Measurements from ENCODE around the gene ANKRD13B. TPM values are rescaled to one million over a fixed set of nuclear protein-coding genes. Genes with fewer than 3 reads are reported as not detected.

Gene ANKRD13B
- total and polyA plus RNA-seq, 2 of the 13 experiments (the other 11 are each of a cell fraction or from before 2014, with no cell fraction given), result 1.7 to 1.8 TPM

DNA sequence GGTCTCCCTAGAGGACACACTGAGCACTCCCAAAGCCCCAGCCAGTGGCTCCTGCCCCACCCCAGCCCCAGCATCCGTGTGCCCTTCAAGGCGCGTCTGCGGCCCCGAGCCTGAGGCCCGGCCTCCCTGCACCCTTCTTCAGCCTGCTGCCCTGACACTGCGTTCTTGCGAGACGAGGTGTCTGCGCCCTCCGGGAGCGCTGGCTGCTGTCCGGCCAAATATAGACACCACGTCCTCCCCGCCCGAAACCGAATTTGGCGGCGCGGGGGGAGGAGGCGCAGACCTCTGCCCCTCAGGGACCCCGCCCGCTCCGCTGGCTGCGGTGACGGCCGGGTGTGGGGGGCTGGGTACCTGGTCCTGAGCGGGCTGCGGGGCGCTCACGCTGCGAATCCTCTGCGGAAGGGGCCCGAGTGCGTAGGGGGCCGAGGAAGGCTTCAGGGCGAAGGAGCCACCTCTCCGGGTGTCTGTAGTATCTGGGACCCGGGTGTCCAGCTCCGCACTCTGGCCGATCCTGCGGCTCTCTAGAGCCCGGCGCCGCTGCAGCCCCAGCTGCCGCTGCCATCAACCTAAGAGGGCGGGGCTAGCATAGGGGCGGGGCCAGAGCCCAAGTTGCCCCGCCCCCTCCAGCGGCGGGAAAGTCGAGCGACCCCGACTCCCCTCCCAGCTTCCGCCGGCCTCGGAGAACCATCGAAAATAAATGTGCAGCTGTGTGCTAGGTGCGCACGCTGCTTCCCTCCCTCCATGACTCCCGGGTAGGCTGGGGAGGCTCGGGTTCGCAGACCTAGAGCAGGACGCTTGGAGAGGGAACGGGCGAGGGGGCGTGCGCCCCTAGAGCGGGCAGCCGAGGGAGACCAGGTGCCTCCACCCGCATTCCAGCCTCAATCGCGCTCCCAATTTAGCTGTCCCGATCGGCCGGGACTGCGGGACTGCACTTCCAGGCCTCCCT is 29.7 kb downstream of the ANKRD13B start, which contains the start of gene CORO6 (continued):
- TF ChIP-seq, protein P1, sequence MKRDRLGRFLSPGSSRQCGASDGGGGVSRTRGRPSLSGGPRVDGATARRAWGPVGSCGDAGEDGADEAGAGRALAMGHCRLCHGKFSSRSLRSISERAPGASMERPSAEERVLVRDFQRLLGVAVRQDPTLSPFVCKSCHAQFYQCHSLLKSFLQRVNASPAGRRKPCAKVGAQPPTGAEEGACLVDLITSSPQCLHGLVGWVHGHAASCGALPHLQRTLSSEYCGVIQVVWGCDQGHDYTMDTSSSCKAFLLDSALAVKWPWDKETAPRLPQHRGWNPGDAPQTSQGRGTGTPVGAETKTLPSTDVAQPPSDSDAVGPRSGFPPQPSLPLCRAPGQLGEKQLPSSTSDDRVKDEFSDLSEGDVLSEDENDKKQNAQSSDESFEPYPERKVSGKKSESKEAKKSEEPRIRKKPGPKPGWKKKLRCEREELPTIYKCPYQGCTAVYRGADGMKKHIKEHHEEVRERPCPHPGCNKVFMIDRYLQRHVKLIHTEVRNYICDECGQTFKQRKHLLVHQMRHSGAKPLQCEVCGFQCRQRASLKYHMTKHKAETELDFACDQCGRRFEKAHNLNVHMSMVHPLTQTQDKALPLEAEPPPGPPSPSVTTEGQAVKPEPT (CRISPR knock-in tag; IDR thresholded peaks at IDR 0.05; ENCODE audit: low read depth), result peak; percentile 72; the same call in 1 of the 2 replicates
- no peak for TF ChIP-seq ZNF850 (CRISPR knock-in tag; conservative IDR thresholded peaks at IDR 0.05)
- TF ChIP-seq, protein P2, sequence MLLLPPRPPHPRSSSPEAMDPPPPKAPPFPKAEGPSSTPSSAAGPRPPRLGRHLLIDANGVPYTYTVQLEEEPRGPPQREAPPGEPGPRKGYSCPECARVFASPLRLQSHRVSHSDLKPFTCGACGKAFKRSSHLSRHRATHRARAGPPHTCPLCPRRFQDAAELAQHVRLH (CRISPR knock-in tag; IDR thresholded peaks at IDR 0.05; ENCODE audit: borderline replicate concordance, low read depth), result no peak
- no peak for TF ChIP-seq ZNF484 (CRISPR knock-in tag; IDR thresholded peaks at IDR 0.05; ENCODE audit: borderline replicate concordance, low read depth)
- TF ChIP-seq ZNF543 (CRISPR knock-in tag; IDR thresholded peaks at IDR 0.05), result no peak
- TF ChIP-seq THAP11 (CRISPR knock-in tag; IDR thresholded peaks at IDR 0.05), result no peak
- no peak for TF ChIP-seq AHDC1 (CRISPR knock-in tag; IDR thresholded peaks at IDR 0.05; ENCODE audit: borderline replicate concordance)
- no peak for TF ChIP-seq ZNF598 (CRISPR knock-in tag; IDR thresholded peaks at IDR 0.05; ENCODE audit: borderline replicate concordance)
- peak; percentile 51 for TF ChIP-seq YY1 (IDR thresholded peaks at IDR 0.05; ENCODE audit: insufficient read depth, insufficient replicate concordance, low read depth, low read length)
- no peak for TF ChIP-seq ZNF264 (CRISPR knock-in tag; IDR thresholded peaks at IDR 0.05)
- TF ChIP-seq REST (IDR thresholded peaks at IDR 0.05; ENCODE audit: borderline replicate concordance in 1 of 2, low read depth in 1 of 2, low read length in 2 of 2), result no peak
- peak; percentile 73 for TF ChIP-seq ZBTB7B (CRISPR knock-in tag; IDR thresholded peaks at IDR 0.05)
- TF ChIP-seq ATM (IDR thresholded peaks at IDR 0.05; ENCODE audit: borderline replicate concordance), result no peak
- TF ChIP-seq ZNF510 (CRISPR knock-in tag; IDR thresholded peaks at IDR 0.05; ENCODE audit: low read depth), result no peak
- TF ChIP-seq ZNF567 (CRISPR knock-in tag; IDR thresholded peaks at IDR 0.05; ENCODE audit: borderline replicate concordance), result no peak
- TF ChIP-seq XRCC5 (optimal IDR thresholded peaks at IDR 0.05; ENCODE audit: low read length), result peak; percentile 11
- no peak for TF ChIP-seq POLR2AphosphoS2 (IDR thresholded peaks at IDR 0.05; ENCODE audit: low read depth, low read length)

All from HepG2 (cell line).